ENCODE measurements around the gene FKRP. TPM values are rescaled to one million over a fixed set of nuclear protein-coding genes. Genes with fewer than 3 reads are reported as not detected.

FKRP gene
- total RNA-seq, 1 experiment from 2014 or later = 35.0 TPM

DNA sequence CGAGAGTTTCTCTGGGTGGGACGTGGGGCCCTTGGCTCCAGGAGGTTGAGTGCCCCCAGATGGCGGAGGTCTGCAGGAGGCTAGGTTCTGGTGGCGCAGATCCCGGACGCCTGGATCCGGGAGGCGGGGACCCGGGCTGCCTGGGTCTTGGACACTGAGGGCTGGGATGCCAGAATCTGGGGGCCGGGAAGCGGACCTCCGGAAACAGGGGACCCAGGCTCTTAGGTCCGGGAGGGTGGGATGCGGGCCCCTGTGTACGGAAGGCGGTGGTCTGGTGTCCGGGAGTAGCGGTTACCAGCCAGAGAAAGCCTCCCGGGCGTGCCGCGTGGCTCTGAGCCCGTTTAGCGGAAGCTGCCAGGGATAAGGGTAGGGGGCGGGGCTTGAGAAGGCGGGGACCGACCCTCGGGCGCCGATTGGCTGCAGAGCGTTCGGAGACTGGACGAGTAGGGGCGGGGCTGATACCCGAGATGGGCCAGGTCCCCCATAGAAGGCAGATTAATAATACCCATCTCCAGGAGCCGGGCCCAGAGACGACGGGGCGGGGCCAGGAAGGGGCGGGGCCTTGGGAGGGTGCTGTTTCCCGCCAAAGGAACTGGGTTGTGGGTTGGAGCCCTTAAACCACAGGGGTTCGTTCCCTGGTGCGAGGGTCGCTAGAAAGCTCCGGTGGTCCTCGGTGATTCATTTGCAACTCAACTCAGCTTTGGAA lies 42.6 kb downstream of the FKRP start, which contains the start of gene SLC1A5:
Gene SLC1A5 (minus strand): TSS at position 333 of the 706 bp plus-strand sequence. CDS start 629 bp downstream, outside the sequence.
- TF ChIP-seq, protein P1, sequence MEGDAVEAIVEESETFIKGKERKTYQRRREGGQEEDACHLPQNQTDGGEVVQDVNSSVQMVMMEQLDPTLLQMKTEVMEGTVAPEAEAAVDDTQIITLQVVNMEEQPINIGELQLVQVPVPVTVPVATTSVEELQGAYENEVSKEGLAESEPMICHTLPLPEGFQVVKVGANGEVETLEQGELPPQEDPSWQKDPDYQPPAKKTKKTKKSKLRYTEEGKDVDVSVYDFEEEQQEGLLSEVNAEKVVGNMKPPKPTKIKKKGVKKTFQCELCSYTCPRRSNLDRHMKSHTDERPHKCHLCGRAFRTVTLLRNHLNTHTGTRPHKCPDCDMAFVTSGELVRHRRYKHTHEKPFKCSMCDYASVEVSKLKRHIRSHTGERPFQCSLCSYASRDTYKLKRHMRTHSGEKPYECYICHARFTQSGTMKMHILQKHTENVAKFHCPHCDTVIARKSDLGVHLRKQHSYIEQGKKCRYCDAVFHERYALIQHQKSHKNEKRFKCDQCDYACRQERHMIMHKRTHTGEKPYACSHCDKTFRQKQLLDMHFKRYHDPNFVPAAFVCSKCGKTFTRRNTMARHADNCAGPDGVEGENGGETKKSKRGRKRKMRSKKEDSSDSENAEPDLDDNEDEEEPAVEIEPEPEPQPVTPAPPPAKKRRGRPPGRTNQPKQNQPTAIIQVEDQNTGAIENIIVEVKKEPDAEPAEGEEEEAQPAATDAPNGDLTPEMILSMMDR (IDR thresholded peaks at IDR 0.05; ENCODE audit: unreplicated experiment) = no peak
- intact Hi-C loops (cut with micrococcal nuclease; ENCODE audit: unreplicated experiment) = loop anchor here (2.0 kb wide), 1 partner anchor 52 kb away; no protein-coding TSS in a partner anchor

DNA sequence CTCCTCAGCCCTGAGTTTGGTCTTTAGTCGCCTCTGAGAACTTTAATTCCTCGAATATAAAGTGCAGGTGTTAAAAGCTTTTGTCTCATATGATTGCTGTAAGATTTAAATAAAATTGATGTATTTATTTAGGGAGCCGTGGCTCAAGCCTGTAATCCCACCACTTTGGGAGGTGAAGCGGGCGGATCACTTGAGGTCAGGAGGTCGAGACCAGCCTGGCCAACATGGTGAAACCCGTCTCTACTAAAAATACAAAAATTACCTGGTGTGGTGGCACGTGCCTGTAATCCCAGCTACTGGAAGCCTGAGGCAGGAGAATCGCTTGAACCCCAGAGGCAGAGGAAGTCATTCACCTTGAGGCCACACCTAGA lies 43.1 kb downstream of the FKRP start:
- intact Hi-C loops (cut with micrococcal nuclease; ENCODE audit: unreplicated experiment) = loop anchor here (2.0 kb wide), 1 partner anchor 52 kb away; no protein-coding TSS in a partner anchor
- DNase-seq = no peak
- CTCF ChIA-PET = interaction anchor here (1.2 to 2.0 kb wide), 3 partner anchors 24 to 52 kb away, joined by 4 to 10 read pairs (median 4); no protein-coding TSS in a partner anchor
- H3K4me1 Mint-ChIP-seq (ENCODE audit: low read depth, unreplicated experiment) = peaks cover 34% of the 10 kb centered on the region
- peak overlapping the region; percentile 82 for H3K4me3 Mint-ChIP-seq (ENCODE audit: low read depth, unreplicated experiment)
- TF ChIP-seq, protein P1 (IDR thresholded peaks at IDR 0.05; ENCODE audit: unreplicated experiment) = no peak
- BruUV-seq (replicated peaks) = no TSS peak
- H3K27me3 Mint-ChIP-seq (ENCODE audit: unreplicated experiment) = no peaks in the 10 kb centered on the region
- no peaks in the 10 kb centered on the region for H3K9me3 Mint-ChIP-seq (ENCODE audit: low read depth, unreplicated experiment)
- H3K36me3 Mint-ChIP-seq (ENCODE audit: insufficient read depth, unreplicated experiment) = peaks cover 62% of the 10 kb centered on the region
- H3K27ac Mint-ChIP-seq (ENCODE audit: unreplicated experiment) = no peak overlapping the region

More for the DNA sequence above, 42.6 kb downstream of the FKRP start, which contains the start of gene SLC1A5:
- peak; percentile 99 for DNase-seq
- Mint-ChIP-seq H3K27me3 (ENCODE audit: unreplicated experiment) (no peaks in the 10 kb centered on the region), H3K4me3 (ENCODE audit: low read depth, unreplicated experiment) (peak within 1 kb of the TSS; percentile 82), H3K27ac (ENCODE audit: unreplicated experiment) (peak within 1 kb of the TSS; percentile 83), H3K36me3 (ENCODE audit: insufficient read depth, unreplicated experiment) (peaks cover 67% of the 10 kb centered on the region), H3K4me1 (ENCODE audit: low read depth, unreplicated experiment) (peaks cover 34% of the 10 kb centered on the region), H3K9me3 (ENCODE audit: low read depth, unreplicated experiment) (no peaks in the 10 kb centered on the region)
- CTCF ChIA-PET = interaction anchor here (0.6 to 2.0 kb wide), 4 partner anchors 23 to 91 kb away, joined by 3 to 10 read pairs (median 4); no protein-coding TSS in a partner anchor
- BruUV-seq (replicated peaks) = no TSS peak

DNA sequence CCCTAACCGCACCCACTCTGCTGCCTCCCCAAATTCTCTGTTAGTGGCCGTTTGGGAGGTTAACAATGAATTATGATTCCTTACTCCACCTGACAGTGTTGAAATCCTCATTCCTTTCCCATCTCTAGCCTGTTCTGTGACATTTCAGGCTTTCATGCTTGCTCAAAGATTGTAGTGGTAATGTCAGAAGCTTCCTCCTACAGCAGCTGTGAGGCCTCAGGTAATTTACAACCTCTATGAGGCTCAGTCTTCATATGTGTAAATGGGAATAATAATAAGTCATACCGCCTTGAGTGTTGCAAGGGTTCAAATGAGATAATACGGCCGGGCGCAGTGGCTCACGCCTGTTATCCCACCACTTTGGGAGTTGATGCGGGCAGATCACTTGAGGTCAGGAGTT lies 43.5 kb downstream of the FKRP start:
- peaks cover 31% of the 10 kb centered on the region for H3K4me1 Mint-ChIP-seq (ENCODE audit: low read depth, unreplicated experiment)

DNA sequence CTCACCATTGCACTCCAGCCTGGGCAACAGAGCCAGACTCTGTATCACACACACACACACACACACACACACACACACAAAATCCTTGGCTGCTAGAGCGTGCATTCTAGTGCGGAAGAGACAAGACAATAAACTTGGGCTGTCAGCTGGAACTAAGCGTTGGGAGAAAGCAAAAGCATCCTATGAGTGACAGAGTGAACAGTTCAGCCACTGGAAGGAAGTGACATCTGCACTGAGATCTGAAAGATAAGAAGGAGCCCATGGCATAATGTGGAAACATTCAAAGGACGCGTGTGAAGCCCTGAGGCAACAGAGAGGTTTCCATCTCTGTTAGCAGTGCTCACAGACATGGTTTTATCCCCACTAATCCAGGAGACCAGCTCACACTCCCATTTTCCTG lies 46.1 kb downstream of the FKRP start:
- peaks cover 36% of the 10 kb centered on the region for H3K36me3 Mint-ChIP-seq (ENCODE audit: insufficient read depth, unreplicated experiment)
- H3K27me3 Mint-ChIP-seq (ENCODE audit: unreplicated experiment) = no peaks in the 10 kb centered on the region
- CTCF ChIA-PET = interaction anchor here (0.6 kb wide), 1 partner anchor 1676 kb away, joined by 5 read pairs; no protein-coding TSS in a partner anchor
- no peaks in the 10 kb centered on the region for H3K9me3 Mint-ChIP-seq (ENCODE audit: low read depth, unreplicated experiment)
- TF ChIP-seq, protein P1 (IDR thresholded peaks at IDR 0.05; ENCODE audit: unreplicated experiment) = no peak
- no peak for DNase-seq
- peaks cover 32% of the 10 kb centered on the region for H3K4me1 Mint-ChIP-seq (ENCODE audit: low read depth, unreplicated experiment)
- H3K4me3 Mint-ChIP-seq (ENCODE audit: low read depth, unreplicated experiment) = no peak overlapping the region
- no peak overlapping the region for H3K27ac Mint-ChIP-seq (ENCODE audit: unreplicated experiment)
- no TSS peak for BruUV-seq (replicated peaks)
- intact Hi-C loops (cut with micrococcal nuclease; ENCODE audit: unreplicated experiment) = no loop called here

More for the DNA sequence above, 43.5 kb downstream of the FKRP start:
- no peaks in the 10 kb centered on the region for H3K9me3 Mint-ChIP-seq (ENCODE audit: low read depth, unreplicated experiment)
- H3K4me3 Mint-ChIP-seq (ENCODE audit: low read depth, unreplicated experiment) = no peak overlapping the region
- no peaks in the 10 kb centered on the region for H3K27me3 Mint-ChIP-seq (ENCODE audit: unreplicated experiment)
- DNase-seq = no peak
- TF ChIP-seq, protein P1 (IDR thresholded peaks at IDR 0.05; ENCODE audit: unreplicated experiment) = no peak
- CTCF ChIA-PET = interaction anchor here (0.8 to 2.0 kb wide), 2 partner anchors 51 to 260 kb away, joined by 3 to 10 read pairs; no protein-coding TSS in a partner anchor
- BruUV-seq (replicated peaks) = no TSS peak
- H3K36me3 Mint-ChIP-seq (ENCODE audit: insufficient read depth, unreplicated experiment) = peaks cover 59% of the 10 kb centered on the region
- H3K27ac Mint-ChIP-seq (ENCODE audit: unreplicated experiment) = no peak overlapping the region
- intact Hi-C loops (cut with micrococcal nuclease; ENCODE audit: unreplicated experiment) = loop anchor here (2.0 kb wide), 1 partner anchor 51 kb away; no protein-coding TSS in a partner anchor
